Trophoblast cell (in vitro differentiated cells and primary cell): ENCODE measurements around the gene AGPAT3.

ENCODE experiments used
- DNase-seq, 2 donors: peaks; one replicate each; pipeline ENCODE4 v3.0.0-alpha.2; 2016
- H2AFZ ChIP-seq: 2 replicates; pipeline ENCODE4 v1.6.1; 2013; ENCODE audit warnings: low read length, moderate library complexity, mild to moderate bottlenecking; ENCODE audit not compliant: insufficient read depth, poor library complexity
- H2AK5ac ChIP-seq: 2 replicates; pipeline ENCODE4 v1.6.1; 2013; ENCODE audit warnings: mild to moderate bottlenecking, low read length
- H2BK120ac ChIP-seq: 2 replicates; pipeline ENCODE4 v1.6.1; 2013; ENCODE audit warnings: low read length, mild to moderate bottlenecking, moderate library complexity; ENCODE audit not compliant: insufficient read depth, poor library complexity
- H2BK12ac ChIP-seq: 2 replicates; pipeline ENCODE4 v1.6.1; 2013; ENCODE audit warnings: mild to moderate bottlenecking, low read length, moderate library complexity
- H2BK5ac ChIP-seq: 2 replicates; pipeline ENCODE4 v1.6.1; 2013; ENCODE audit warnings: low read length, low read depth, moderate library complexity, mild to moderate bottlenecking; ENCODE audit not compliant: poor library complexity
- H3K14ac ChIP-seq: 2 replicates; pipeline ENCODE4 v1.6.1; 2013; ENCODE audit warnings: mild to moderate bottlenecking, low read length
- H3K18ac ChIP-seq: 2 replicates; pipeline ENCODE4 v1.6.1; 2013; ENCODE audit warnings: mild to moderate bottlenecking, low read length
- H3K23ac ChIP-seq: 2 replicates; pipeline ENCODE4 v1.6.1; 2013; ENCODE audit warnings: low read length
- H3K27ac ChIP-seq: 2 replicates; pipeline ENCODE4 v1.5.1; 2013; ENCODE audit warnings: low read depth, mild to moderate bottlenecking, inconsistent platforms, low read length, moderate library complexity
- H3K27me3 ChIP-seq: 2 replicates; pipeline ENCODE4 v1.6.1; 2013; ENCODE audit warnings: inconsistent platforms, mild to moderate bottlenecking, low read length, moderate library complexity; ENCODE audit not compliant: insufficient read depth
- H3K36me3 ChIP-seq, 2 experiments: 1 replicate in 1 of 2; 2 replicates in 1 of 2; pipeline ENCODE4 v1.6.1; 2013; ENCODE audit warnings: low read length in 2 of 2, mild to moderate bottlenecking in 2 of 2, moderate library complexity in 1 of 2; ENCODE audit not compliant: insufficient read depth in 2 of 2, control insufficient read depth in 1 of 2
- H3K4ac ChIP-seq: 2 replicates; pipeline ENCODE4 v1.6.1; 2013; ENCODE audit warnings: low read depth, mild to moderate bottlenecking, low read length, moderate library complexity
- H3K4me1 ChIP-seq, 2 experiments: 1 replicate in 1 of 2; 2 replicates in 1 of 2; pipeline ENCODE4 v1.6.1; 2013; ENCODE audit warnings: low read length in 2 of 2, mild to moderate bottlenecking in 2 of 2, moderate library complexity in 1 of 2; ENCODE audit not compliant: insufficient read depth in 2 of 2, control insufficient read depth in 1 of 2
- H3K4me2 ChIP-seq: 2 replicates; pipeline ENCODE4 v1.6.1; 2013; ENCODE audit warnings: inconsistent platforms, mild to moderate bottlenecking, low read length, moderate library complexity
- H3K4me3 ChIP-seq: 2 replicates; pipeline ENCODE4 v1.5.1; 2013; ENCODE audit warnings: mild to moderate bottlenecking, low read depth, low read length, inconsistent platforms
- H3K79me1 ChIP-seq: one replicate; pipeline ENCODE4 v1.6.1; 2013; ENCODE audit warnings: low read length
- H3K79me2 ChIP-seq: 2 replicates; pipeline ENCODE4 v1.6.1; 2013; ENCODE audit warnings: low read length, mild to moderate bottlenecking; ENCODE audit not compliant: control insufficient read depth, insufficient read depth, poor library complexity
- H3K9ac ChIP-seq: 2 replicates; pipeline ENCODE4 v1.6.1; 2013; ENCODE audit warnings: mild to moderate bottlenecking, low read length
- H3K9me3 ChIP-seq: 2 replicates; pipeline ENCODE4 v1.6.1; 2013; ENCODE audit warnings: low read depth, mild to moderate bottlenecking, control low read depth, inconsistent platforms, low read length; ENCODE audit not compliant: insufficient read depth
- H4K12ac ChIP-seq: 2 replicates; pipeline ENCODE4 v1.6.1; 2013; ENCODE audit warnings: low read depth, mild to moderate bottlenecking, low read length, moderate library complexity
- H4K8ac ChIP-seq: 2 replicates; pipeline ENCODE4 v1.6.1; 2013; ENCODE audit warnings: low read depth, mild to moderate bottlenecking, low read length, moderate library complexity
- H4K91ac ChIP-seq: one replicate; pipeline ENCODE4 v1.6.1; 2013; ENCODE audit warnings: low read depth, mild to moderate bottlenecking, low read length, moderate library complexity
- WGBS: extraction: QIAGEN DNeasy Blood & Tissue Kit; methylation state at CpG from one replicate; pipeline ENCODE4 v1.1.7; 2013; ENCODE audit warnings: missing lambda C conversion rate; ENCODE audit not compliant: insufficient read length, insufficient coverage; ENCODE audit errors: extremely low coverage; 5-methylcytosine and 5-hydroxymethylcytosine counted together

Gene AGPAT3

GRCh38 chr21:43949499-43950208 is 84.6 kb downstream of the AGPAT3 start:
- H3K27me3 ChIP-seq: no peaks in the 10 kb centered on the region
- no peak overlapping the region for H3K4me2 ChIP-seq
- peaks cover 7% of the 10 kb centered on the region for H3K9me3 ChIP-seq
- no peak overlapping the region for H4K91ac ChIP-seq
- H3K18ac ChIP-seq: no peak overlapping the region
- no peak overlapping the region for H3K27ac ChIP-seq
- H3K79me1 ChIP-seq: no peaks in the 10 kb centered on the region
- H3K9ac ChIP-seq: no peak overlapping the region
- no peak overlapping the region for H4K12ac ChIP-seq
- H2AK5ac ChIP-seq: no peak overlapping the region
- H3K14ac ChIP-seq: no peak overlapping the region
- H2BK12ac ChIP-seq: no peak overlapping the region
- H3K23ac ChIP-seq: no peak overlapping the region
- DNase-seq: no peak
- no CpG with 5 or more reads among the region's 7 CpGs for WGBS
- H3K4me1 ChIP-seq: no peaks in the 10 kb centered on the region
- H2AFZ ChIP-seq: no peak overlapping the region
- H3K36me3 ChIP-seq: no peaks in the 10 kb centered on the region
- no peak overlapping the region for H3K4ac ChIP-seq
- H3K4me3 ChIP-seq: no peak overlapping the region
- H2BK5ac ChIP-seq: no peak overlapping the region
- H4K8ac ChIP-seq: no peak overlapping the region
- no peak overlapping the region for H2BK120ac ChIP-seq
- no peaks in the 10 kb centered on the region for H3K79me2 ChIP-seq

- Histone ChIP-seq H3K23ac (no peak overlapping the region), H3K4ac (no peak overlapping the region), H3K18ac (no peak overlapping the region), H3K36me3 (no peaks in the 10 kb centered on the region), H3K79me1 (no peaks in the 10 kb centered on the region), H3K79me2 (no peaks in the 10 kb centered on the region), H3K27me3 (no peaks in the 10 kb centered on the region), H3K9ac (no peak overlapping the region), H2BK5ac (no peak overlapping the region), H2AFZ (no peak overlapping the region), H3K4me1 (no peaks in the 10 kb centered on the region), H3K27ac (no peak overlapping the region), H4K91ac (no peak overlapping the region), H2BK120ac (no peak overlapping the region), H4K12ac (no peak overlapping the region), H2BK12ac (no peak overlapping the region), H3K4me2 (no peak overlapping the region), H2AK5ac (no peak overlapping the region), H3K4me3 (no peak overlapping the region), H3K14ac (no peak overlapping the region), H4K8ac (no peak overlapping the region), H3K9me3 (peaks cover 7% of the 10 kb centered on the region)
- no peak for DNase-seq
- WGBS: no CpG with 5 or more reads among the region's 19 CpGs
These were observed 85.5 kb downstream of the AGPAT3 start for GRCh38 chr21:43950481-43950880.

GRCh38 chr21:43950936-43951335 is 85.9 kb downstream of the AGPAT3 start:
- H2AFZ ChIP-seq: no peak overlapping the region
- no peak overlapping the region for H2BK12ac ChIP-seq
- H3K18ac ChIP-seq: no peak overlapping the region
- H2BK120ac ChIP-seq: no peak overlapping the region
- H2BK5ac ChIP-seq: no peak overlapping the region
- peaks cover 7% of the 10 kb centered on the region for H3K9me3 ChIP-seq
- H3K4me3 ChIP-seq: no peak overlapping the region
- H3K4me1 ChIP-seq: no peaks in the 10 kb centered on the region
- H3K4me2 ChIP-seq: no peak overlapping the region
- H3K79me1 ChIP-seq: no peaks in the 10 kb centered on the region
- no peak overlapping the region for H3K23ac ChIP-seq
- no CpG with 5 or more reads among the region's 13 CpGs for WGBS
- no peaks in the 10 kb centered on the region for H3K36me3 ChIP-seq
- no peak overlapping the region for H3K9ac ChIP-seq
- no peaks in the 10 kb centered on the region for H3K27me3 ChIP-seq
- no peak overlapping the region for H4K8ac ChIP-seq
- no peak overlapping the region for H2AK5ac ChIP-seq
- no peak overlapping the region for H4K12ac ChIP-seq
- no peak for DNase-seq
- no peak overlapping the region for H3K27ac ChIP-seq
- no peak overlapping the region for H4K91ac ChIP-seq
- H3K4ac ChIP-seq: no peak overlapping the region
- H3K79me2 ChIP-seq: no peaks in the 10 kb centered on the region
- H3K14ac ChIP-seq: no peak overlapping the region

- peaks cover 5% of the 10 kb centered on the region for H3K9me3 ChIP-seq
- no peak overlapping the region for H3K23ac ChIP-seq
- WGBS: no CpG with 5 or more reads among the region's 27 CpGs
- no peak overlapping the region for H3K4ac ChIP-seq
- no peak overlapping the region for H3K18ac ChIP-seq
- H3K79me1 ChIP-seq: no peaks in the 10 kb centered on the region
- no peak overlapping the region for H4K8ac ChIP-seq
- no peak for DNase-seq
- H3K4me2 ChIP-seq: no peak overlapping the region
- H2AK5ac ChIP-seq: no peak overlapping the region
- H3K9ac ChIP-seq: no peak overlapping the region
- no peak overlapping the region for H4K91ac ChIP-seq
- no peak overlapping the region for H2BK5ac ChIP-seq
- H3K4me3 ChIP-seq: no peak overlapping the region
- no peak overlapping the region for H4K12ac ChIP-seq
- no peaks in the 10 kb centered on the region for H3K36me3 ChIP-seq
- H3K4me1 ChIP-seq: no peaks in the 10 kb centered on the region
- no peak overlapping the region for H3K27ac ChIP-seq
- no peak overlapping the region for H2AFZ ChIP-seq
- H2BK120ac ChIP-seq: no peak overlapping the region
- H3K79me2 ChIP-seq: no peaks in the 10 kb centered on the region
- H3K27me3 ChIP-seq: no peaks in the 10 kb centered on the region
- H3K14ac ChIP-seq: no peak overlapping the region
- H2BK12ac ChIP-seq: no peak overlapping the region
These were observed 87.1 kb downstream of the AGPAT3 start for GRCh38 chr21:43951911-43952703.
